Measurements from ENCODE around the gene PIERCE2.
"Not testable (repeated sequence)": the region's sequence is repeated elsewhere in the genome, so short reads cannot be mapped to it uniquely, and the experiment has no call there.

GRCh38 chr15:55447030-55447394, 38.7 kb downstream of the PIERCE2 start:
- not testable (repeated sequence) for TF ChIP-seq CTCF, POLR2A, POLR2AphosphoS5 (IDR thresholded peaks at IDR 0.05)

Data from breast epithelium (tissue), 3 donors.